GM15510 (cell line): ENCODE data around the gene PTPRB.

Experiments
- POLR2A ChIP-seq: IDR thresholded peaks from 3 replicates; pipeline ENCODE4 v1.6.1; 2011; ENCODE audit warnings: borderline replicate concordance; ENCODE audit not compliant: insufficient read length; ENCODE audit errors: extremely low read depth

Gene PTPRB

DNA sequence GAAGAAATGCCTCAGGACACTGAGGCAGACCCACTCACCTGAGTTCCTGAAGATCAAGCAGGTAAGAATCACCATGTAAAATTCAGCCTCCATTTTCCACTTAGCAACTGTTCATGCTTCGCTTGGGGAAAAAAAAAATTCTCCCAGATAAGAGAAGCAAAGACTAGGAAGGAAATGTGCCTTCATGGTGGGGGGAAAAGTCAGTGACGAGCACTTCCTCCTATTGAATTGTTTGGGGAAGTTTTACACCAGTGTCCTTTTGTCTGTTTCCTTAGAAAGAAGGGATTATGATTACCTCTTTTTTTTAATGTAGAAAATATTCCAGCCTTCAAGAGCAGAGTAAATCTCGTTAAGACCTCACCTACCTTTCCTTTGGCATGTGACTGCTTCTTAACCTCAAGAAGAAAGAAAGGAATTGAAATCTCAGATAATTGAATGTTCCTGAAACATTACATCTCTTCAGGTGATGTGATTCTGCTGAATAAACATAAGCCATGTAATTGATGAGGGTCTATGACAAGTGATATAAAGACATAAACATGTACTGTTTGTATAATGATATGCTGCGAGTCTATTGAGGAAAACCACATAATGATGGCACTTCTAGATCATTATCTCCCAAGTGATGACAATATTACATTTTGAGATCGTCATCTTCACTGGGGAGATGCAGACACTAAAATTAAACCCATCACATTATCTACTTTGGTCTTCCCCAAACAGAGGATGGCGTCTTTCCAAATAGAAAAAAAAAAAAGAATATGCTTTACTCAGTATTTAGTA, at the start of gene PTPRB:
PTPRB (minus strand) TSS at position 127 of the 783 bp plus-strand sequence; CDS start at position 93, 34 bp downstream.
- TF ChIP-seq POLR2A: no peak

DNA sequence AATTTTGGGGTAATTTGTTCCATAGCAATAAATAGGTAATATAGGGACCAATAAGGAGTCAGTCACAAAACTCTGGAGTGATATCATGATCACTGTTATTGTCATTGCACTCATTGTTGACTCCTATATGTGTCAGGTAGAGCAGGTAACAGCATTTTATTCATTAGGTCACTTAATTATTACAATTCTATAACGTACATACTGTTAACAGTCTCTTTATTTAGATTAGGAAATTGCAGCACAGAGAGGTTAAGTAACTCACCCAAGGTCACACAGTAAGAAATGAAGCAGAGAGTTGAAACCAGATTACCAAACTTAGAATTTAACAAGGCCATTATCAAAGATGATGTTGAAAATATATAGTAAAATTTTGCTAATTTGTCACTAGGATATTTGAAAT, 49.7 kb upstream of the PTPRB start:
- no peak for TF ChIP-seq POLR2A

DNA sequence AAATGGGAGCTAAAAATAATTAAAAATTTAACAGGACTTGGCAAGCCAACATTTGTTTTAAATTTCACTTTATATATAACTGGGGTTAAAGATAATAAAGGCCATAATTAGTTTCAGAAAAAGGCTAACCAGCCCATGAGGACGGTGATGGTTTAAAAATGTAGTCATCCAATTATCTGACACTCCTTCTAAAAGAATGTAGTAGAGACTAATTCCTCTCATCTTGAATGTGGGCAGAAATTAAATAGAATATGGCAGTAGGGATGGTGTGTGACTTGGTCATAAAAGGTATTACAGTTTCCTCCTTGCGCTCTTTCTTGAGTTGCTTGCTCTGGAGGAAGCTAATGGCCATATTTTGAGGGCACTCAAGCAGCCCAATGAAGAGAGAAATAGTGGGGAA, 49.1 kb upstream of the PTPRB start:
- no peak for TF ChIP-seq POLR2A

DNA sequence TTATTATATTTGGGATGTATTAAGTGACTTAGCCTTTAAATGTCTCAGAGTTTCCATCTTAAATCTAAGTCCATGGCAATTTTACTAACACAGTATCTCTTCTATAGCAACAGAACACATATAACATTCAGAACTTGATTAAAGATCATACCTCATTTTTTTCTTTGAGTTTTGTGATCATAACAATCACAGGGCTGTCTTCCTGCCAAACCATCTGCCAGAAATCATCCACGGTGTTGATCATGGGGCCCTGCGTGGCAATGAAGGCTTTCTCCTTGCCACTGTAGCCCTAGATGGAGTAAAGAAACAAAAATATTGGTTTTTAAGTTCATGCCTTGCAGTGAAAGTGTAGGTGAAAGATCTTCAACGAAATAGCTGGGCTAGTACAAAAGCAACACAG, 46.7 kb upstream of the PTPRB start:
- no peak for TF ChIP-seq POLR2A

DNA sequence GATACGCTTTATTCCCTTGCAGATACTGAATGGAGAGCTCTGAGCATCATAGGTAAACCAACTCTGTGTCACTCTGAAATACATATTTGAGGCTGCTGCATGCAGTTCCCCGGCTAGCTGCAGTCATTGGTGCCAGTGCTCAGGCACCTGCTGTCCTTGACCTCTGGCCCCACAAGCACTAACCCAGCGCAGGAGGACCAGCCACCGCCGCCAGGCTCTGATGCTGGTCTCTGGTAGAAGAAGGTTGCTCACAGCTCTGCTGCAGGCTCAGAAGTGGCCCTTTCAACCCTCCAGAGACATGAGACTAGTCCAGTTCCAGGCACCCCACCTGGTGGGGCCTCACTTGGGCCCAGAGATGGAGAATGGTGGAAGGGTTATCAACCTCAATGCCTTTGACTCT, 34.5 kb upstream of the PTPRB start:
- no peak for TF ChIP-seq POLR2A

DNA sequence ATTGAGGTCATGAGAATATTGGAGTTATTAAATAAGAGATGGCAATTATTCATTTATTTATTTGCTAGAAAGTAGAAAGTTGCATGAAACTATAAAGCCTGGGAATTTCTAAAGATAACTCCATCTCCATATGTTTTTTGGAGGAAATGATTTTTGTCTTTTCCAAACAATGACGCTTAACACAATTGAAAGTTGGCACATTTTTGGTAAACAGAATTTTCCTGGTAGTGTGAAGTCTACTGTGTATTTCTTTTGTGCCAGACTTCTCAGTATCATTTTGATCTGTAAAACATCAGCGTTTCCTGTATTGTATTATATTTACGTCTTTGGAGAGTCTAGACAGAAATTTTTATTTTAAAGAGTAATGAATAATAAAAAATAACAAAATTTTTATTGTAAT, 33.7 kb upstream of the PTPRB start:
- TF ChIP-seq POLR2A: no peak

DNA sequence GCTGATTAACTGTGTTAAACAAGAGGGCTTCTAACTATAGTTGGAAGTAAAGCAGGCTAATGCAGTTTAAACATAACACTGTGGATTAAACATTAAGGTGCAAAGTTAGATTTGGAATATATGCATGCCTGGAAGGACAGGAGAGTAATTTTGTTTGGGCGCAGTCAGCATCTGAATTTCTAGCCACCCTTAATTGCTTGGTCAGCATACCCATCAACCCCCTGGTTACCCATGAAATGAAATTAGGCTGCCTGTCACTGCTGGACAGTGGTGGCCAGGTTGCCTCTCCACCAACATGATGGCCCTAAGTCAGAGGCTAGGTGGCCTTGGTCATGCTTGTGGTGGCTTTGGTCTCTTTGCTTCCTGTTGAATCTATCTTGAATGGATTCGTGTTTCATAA, 30.0 kb upstream of the PTPRB start:
- TF ChIP-seq POLR2A: no peak

DNA sequence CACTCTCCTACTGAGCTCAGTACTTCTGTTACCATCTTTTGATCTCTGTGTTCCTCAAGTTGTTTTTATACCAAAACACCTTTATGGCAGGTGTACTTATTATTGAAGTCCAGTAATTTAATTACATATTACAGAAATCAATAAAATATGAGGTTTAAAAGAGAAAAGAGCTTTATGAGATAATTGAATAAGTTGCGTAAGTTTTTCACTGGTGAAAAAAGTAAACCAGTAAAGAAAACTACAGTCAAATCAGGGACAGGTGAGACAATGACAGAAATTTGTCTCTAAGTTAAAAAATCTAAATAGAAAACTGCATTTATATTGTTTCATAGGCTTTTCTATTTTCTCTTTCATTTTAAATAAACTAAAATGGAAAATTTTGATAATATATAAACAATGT, 29.1 kb upstream of the PTPRB start:
- TF ChIP-seq POLR2A: no peak

DNA sequence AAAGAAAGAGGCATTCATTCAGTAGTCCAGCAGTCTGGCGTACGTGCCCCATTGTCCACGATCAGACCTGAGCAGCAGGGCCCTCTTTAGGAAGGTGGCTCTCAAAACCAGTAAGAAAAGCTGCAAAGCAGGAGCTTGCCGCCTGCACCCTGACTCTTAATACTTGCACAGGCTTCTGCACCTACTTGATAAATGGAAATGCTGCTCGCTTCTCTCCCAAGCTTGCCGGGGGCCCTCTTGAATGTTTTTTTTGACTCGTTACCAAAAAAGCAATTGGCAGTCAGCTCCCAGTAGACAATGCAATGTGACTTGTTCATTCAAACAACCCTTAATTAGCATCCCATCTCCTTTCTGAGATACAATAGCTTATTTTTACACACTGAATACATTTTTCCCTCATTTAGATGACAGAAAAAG, 27.2 kb upstream of the PTPRB start:
- no peak for TF ChIP-seq POLR2A

DNA sequence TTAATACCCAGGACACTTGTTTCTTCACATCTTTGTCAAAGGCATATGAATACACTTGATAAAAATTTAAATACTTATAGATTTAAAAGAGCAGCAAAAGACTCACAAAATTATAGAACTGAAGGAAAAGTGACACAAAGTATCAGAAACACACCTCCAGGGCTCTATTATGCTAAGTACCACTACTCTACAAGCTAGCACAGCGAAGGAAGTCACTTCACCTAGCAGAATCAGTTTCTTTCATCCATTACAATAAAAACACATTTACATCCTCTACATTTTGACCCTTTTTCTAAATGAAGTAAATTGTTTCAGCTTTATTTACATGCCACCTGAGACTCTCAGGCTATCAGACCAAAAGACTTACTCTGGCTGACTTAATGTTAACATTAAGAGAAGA, 26.6 kb upstream of the PTPRB start:
- TF ChIP-seq POLR2A: no peak

DNA sequence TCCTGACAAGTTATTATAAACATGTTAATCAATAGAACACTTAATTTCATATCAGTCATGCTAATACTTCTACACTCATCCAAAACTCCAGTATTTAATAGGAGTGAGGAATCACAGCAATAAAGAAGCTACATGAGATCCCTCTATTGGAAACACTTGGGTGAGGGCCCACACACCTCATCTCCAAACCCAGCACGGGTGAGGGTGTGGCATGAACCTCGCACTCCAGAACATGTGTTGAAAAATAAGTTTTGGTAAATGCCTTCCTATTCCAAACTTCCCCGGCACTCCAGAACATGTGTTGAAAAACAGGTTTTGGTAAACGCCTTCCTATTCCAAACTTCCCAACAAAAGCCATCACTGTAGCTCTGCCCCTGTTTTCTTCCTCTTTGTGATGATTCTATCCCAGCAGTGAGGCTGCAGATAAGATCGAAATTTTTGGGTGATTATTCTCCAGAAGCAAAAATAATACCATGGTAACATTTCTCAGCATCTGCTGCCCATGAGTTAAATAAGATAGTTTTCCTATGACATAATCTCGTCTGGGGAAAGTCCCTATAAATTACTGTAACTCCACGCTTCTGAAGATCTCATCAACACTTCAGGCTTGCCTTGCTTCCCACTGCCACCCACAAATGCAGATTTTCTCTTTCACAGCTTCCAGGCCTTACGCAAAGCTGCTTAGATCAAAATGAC, 24.4 kb upstream of the PTPRB start:
- no peak for TF ChIP-seq POLR2A

DNA sequence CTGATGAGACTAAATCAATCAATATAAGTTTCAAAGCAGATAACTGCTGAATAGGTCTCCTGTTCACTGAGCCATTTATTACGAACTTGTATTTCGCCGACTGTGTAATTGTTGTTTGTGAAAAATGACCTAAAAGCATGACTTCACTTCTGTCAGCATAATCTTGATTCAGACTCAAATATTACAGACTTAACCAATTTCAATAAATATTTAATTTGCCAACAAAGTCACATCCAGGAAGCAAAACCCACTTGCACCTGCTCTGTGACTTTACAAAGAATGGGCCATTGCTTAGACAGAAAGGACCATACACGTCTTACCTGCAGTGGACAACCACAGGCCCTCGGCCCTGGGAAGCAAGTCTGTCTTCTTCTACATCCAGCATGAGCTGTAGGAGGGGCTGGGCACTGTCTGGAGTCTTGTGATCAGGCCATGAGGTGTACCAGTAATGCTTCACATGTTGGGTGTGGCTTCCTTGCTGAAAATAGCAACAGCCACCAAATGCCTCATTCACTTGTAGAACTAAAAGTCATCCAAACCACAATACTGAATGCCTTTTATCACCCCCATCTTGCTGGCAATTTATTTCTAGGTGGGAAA, 23.5 kb upstream of the PTPRB start:
- no peak for TF ChIP-seq POLR2A

DNA sequence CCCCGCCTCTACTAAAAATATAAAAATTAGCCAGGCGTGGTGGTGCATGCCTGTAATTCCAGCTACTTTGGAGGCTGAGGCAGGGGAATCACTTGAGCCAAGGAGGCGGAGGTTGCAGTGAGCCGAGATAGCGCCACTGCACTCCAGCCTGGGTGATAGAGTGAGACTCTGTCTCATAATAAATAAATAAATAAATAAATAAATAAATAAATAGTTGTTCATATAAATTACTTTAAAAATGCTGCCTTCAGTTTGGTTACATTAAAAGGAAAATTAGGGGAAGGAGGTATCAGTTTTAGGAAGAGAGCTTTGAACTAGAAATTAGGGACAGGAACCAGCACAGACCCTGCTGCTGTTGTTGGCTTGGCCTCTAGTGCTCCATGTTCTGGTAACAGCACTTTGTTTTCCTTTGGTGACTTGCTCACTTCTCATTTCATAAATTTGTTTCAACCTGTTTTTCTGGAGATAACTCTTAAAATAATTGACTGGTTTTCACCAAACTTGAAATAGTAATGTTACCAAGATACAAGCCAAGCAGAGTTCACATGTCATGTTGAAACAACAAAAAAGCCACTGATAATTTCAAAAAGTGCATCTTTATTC, 22.9 kb upstream of the PTPRB start:
- TF ChIP-seq POLR2A: no peak

DNA sequence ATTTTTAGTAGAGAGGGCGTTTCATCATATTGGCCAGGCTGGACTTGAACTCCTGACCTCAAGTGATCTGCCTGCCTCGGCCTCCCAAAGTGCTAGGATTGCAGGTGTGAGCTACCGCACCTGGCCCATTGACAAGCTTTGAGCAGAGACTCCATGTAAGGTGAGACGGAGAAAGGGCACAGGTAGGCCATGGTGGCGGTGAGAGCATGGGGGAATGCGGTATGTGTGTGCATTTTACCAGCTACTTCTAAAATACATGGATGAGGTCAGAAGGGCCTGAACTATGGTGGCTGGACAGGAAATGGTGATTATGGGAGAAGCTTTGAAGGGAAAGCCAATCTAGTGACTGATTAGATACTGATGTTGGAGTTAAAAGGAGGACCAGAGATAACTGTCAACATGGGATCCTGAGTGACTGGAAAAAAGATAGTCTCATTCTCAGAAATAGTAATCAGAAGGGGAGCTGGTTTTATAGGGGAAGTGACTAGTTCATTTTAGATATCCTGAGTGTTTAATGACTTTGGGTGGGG, 21.9 kb upstream of the PTPRB start:
- no peak for TF ChIP-seq POLR2A

DNA sequence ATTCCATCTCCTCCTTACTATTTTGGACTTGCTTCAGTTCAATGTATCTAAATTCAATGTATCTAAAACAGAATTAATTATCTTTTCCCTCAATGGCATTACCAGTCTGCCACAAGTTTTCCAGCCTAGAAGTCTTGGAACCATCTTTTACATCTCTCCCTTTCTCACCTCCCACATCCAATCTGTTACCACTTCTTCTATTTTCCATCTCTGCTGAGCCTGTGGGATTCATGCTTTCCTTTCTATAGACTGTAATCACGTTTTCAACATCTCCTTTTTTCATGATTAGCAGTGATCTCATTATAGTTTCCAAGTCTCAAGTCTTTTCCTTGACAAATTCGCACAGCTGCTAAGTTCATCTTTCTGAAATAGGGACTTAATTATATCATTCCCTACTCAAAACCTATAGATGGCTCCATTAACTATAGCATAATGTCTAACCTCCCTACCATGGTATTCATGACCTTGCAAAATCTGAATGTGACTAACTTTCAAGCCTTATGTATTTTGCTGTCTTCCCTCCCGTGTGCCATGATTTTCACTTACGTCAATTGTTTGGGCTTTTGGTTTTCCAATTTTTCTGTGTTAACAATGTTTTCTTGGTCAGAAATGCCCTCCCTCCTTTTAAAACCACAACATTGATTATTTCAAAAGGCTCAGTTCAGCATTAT, 20.5 kb upstream of the PTPRB start:
- TF ChIP-seq POLR2A: no peak

DNA sequence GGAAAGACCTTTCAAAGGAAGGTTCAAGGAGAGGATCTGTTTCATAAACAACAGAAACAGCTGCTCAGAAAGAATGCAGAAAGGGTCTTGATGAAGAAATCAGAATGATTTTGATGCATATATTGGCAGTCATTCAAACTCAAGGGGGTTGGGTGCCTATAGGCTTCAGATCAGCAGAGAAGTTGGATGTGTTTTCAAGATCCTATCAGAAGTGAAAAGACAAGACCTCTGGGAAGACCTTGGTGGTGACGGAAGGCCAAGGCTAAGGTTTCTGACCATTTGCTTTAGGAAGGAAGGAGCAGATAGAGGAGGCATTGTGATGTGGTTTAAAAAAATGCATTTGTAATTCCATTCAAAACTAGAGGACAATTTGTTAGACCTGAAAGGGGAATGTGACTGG, 15.2 kb upstream of the PTPRB start:
- TF ChIP-seq POLR2A: no peak

DNA sequence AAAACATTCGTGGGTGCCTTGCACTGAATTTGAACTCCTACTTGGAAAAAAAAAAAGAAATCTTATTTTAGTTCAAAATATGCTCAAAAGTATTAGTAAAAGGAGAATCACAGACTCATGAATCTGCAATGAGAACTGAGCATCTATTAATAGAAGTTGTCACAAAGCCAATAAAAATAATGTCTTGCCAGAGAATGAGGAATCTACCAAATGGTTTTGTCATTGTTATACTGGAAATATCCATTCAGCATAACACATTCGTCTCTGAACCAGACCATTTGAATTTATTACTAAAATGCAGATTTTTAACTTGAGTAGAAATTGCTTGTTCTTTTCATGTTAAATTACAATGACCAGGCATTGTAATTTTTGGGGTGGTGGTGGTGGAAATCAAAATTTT, 11.6 kb upstream of the PTPRB start:
- no peak for TF ChIP-seq POLR2A
